ENCODE measurements around the gene PHYH.

The PHYH gene

GRCh38 chr10:13311177-13311575 is 11.3 kb upstream of the PHYH start:
- in situ Hi-C loops (cut with MboI; ENCODE audit: low pct_unique_long_range_greater_than_20kb, low sequenced_read_pairs, unreplicated experiment), result no loop called here
- TF ChIP-seq CTCF (IDR thresholded peaks at IDR 0.05; ENCODE audit: extremely low read depth, insufficient read depth, missing control alignments), result no peak
- DNase-seq (ENCODE audit: low spot score), result no peak

- TF ChIP-seq CTCF (IDR thresholded peaks at IDR 0.05; ENCODE audit: extremely low read depth, insufficient read depth, missing control alignments), result no peak
- in situ Hi-C loops (cut with MboI; ENCODE audit: low pct_unique_long_range_greater_than_20kb, low sequenced_read_pairs, unreplicated experiment), result no loop called here
- DNase-seq (ENCODE audit: low spot score), result no peak
Measured at GRCh38 chr10:13310518-13311176, 10.8 kb upstream of the PHYH start.

GRCh38 chr10:13309792-13310191 is 9.9 kb upstream of the PHYH start:
- in situ Hi-C loops (cut with MboI; ENCODE audit: low pct_unique_long_range_greater_than_20kb, low sequenced_read_pairs, unreplicated experiment), result no loop called here
- TF ChIP-seq CTCF (IDR thresholded peaks at IDR 0.05; ENCODE audit: extremely low read depth, insufficient read depth, missing control alignments), result no peak
- DNase-seq (ENCODE audit: low spot score), result no peak

GRCh38 chr10:13308096-13308495 is 8.2 kb upstream of the PHYH start:
- DNase-seq (ENCODE audit: low spot score), result no peak
- in situ Hi-C loops (cut with MboI; ENCODE audit: low pct_unique_long_range_greater_than_20kb, low sequenced_read_pairs, unreplicated experiment), result no loop called here
- TF ChIP-seq CTCF (IDR thresholded peaks at IDR 0.05; ENCODE audit: extremely low read depth, insufficient read depth, missing control alignments), result no peak

GRCh38 chr10:13306103-13306502 is 6.2 kb upstream of the PHYH start:
- in situ Hi-C loops (cut with MboI; ENCODE audit: low pct_unique_long_range_greater_than_20kb, low sequenced_read_pairs, unreplicated experiment), result no loop called here
- no peak for DNase-seq (ENCODE audit: low spot score)
- TF ChIP-seq CTCF (IDR thresholded peaks at IDR 0.05; ENCODE audit: extremely low read depth, insufficient read depth, missing control alignments), result no peak

GRCh38 chr10:13302821-13303555 is 3.1 kb upstream of the PHYH start:
- DNase-seq (ENCODE audit: low spot score), result no peak
- TF ChIP-seq CTCF (IDR thresholded peaks at IDR 0.05; ENCODE audit: extremely low read depth, insufficient read depth, missing control alignments), result no peak
- in situ Hi-C loops (cut with MboI; ENCODE audit: low pct_unique_long_range_greater_than_20kb, low sequenced_read_pairs, unreplicated experiment), result no loop called here

All from GM13977 (cell line).